Sigmoid colon (tissue), 4 donors: Measurements from ENCODE around the gene DAAM2.

Source experiments
- CTCF ChIP-seq, 4 experiments: fragments of 450-650 bp in 3 of 4; fragments of 200-600 bp in 1 of 4; IDR thresholded peaks; one replicate each; pipeline ENCODE4 v1.5.1; 2016 to 2019; ENCODE audit warnings: antibody characterized with exemption in 4 of 4, mild to moderate bottlenecking in 3 of 4, moderate library complexity in 2 of 4
- EP300 ChIP-seq, 4 donors: sonication (generic); formaldehyde crosslinking; IDR thresholded peaks; one replicate each; pipeline ENCODE4 v1.6.1; 2017; ENCODE audit warnings: antibody characterized with exemption in 4 of 4

GRCh38 chr6:39891353-39891752, 99.2 kb downstream of the DAAM2 start:
- TF ChIP-seq CTCF (IDR thresholded peaks at IDR 0.05) (no peak), EP300 (IDR thresholded peaks at IDR 0.05) (no peak)
